Measurements from ENCODE around the gene TTC7B. TPM values are rescaled to one million over a fixed set of nuclear protein-coding genes. Genes with fewer than 3 reads are reported as not detected.

The TTC7B gene
- total RNA-seq, 2 experiments from 2014 or later: 4.9 to 8.3 TPM

DNA sequence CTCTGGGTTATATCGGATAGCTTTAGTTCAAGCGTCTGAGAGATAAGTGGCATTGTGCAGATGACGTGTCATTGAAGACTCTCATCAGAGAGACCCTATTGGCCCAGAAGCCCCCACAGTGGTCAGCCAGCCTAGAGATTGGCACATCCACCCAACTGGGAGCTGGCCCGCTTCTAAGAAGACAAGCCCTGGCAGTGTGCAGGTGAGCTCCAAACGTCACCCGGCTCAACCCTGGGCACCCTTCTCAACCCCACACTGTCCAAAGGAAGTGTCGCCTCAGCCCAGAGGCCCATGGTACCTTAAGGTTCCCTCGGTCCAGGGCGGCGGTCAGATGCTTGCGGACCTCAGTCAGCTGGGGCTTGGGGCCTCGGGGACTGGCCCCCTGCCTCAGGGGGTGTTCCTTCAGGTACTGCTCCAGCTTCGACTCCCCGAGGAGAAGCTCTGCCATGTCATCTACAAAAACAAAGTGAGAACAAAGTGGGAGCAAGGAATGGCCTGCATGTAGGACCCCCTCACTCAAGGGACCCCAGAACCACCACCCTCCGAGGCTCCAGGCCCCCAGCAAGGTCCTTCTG, 30.3 kb downstream of the TTC7B start:
- CTCF ChIA-PET: interaction anchor here (0.6 kb wide), 1 partner anchor 979 kb away, joined by 4 read pairs; no protein-coding TSS in a partner anchor
- Mint-ChIP-seq H3K9me3 (ENCODE audit: low read depth) (no peaks in the 10 kb centered on the region), H3K36me3 (no peaks in the 10 kb centered on the region), H3K27ac (no peak overlapping the region), H3K4me3 (no peak overlapping the region), H3K4me1 (no peaks in the 10 kb centered on the region), H3K27me3 (no peaks in the 10 kb centered on the region)
- no peak for ATAC-seq
- DNase-seq: no peak

DNA sequence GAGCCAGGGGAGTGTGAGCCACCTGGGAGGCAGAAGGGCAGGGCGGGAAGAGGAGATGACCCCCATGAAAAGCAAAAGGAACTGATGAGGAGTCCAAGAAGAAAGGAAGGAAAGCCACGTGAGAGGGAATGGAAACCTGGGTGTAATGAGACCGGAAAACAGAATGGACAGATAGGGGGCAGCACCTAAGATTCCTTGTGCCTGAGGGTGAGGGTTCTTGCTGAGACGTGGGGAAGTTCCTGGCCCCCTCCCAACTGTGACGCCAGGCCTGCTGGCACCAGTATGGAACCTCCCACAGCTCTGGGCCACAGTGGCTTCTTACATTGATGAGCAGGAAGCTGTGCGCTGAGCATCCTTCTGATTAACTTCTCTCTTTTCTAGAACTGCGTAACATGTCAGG, 30.8 kb downstream of the TTC7B start:
- DNase-seq: no peak
- ATAC-seq: no peak
- Mint-ChIP-seq H3K4me1 (no peaks in the 10 kb centered on the region), H3K27ac (no peak overlapping the region), H3K27me3 (no peaks in the 10 kb centered on the region), H3K36me3 (no peaks in the 10 kb centered on the region), H3K4me3 (no peak overlapping the region), H3K9me3 (ENCODE audit: low read depth) (no peaks in the 10 kb centered on the region)
- CTCF ChIA-PET: no interaction called here

DNA sequence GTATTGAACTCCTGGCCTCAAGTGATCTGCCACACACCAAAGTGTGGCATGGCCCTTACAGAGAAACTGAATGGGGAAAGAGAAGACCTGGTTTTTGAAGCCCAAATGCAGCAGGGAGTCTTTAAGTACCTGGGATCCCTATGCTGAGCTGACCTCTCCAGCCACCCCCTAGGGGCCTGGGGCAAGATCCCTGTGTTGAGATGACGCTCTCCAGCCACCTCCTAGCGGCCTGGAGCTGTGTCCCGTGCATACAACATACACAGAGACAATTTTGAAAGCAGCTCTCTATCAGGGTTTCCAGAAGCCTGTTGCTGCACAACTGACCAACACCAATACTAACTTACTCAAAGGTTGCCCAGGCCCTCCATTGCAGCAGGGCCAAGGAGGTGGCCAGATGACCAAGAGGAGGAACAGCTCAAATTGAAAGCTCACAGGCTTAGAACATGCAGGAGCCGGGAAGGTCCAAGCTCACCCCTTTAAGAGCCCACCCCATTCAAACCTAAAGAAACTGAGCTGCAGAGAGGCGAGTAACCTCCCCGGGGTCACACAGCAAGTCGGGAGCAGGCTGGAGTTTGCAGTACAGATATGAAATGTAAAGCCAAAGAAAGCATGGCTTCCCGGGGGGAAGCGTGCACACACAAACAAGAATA, 31.5 kb downstream of the TTC7B start:
- ATAC-seq (no peak), DNase-seq (no peak)
- Mint-ChIP-seq H3K9me3 (ENCODE audit: low read depth) (no peaks in the 10 kb centered on the region), H3K4me3 (no peak overlapping the region), H3K27me3 (no peaks in the 10 kb centered on the region), H3K36me3 (no peaks in the 10 kb centered on the region), H3K4me1 (no peaks in the 10 kb centered on the region), H3K27ac (no peak overlapping the region)
- CTCF ChIA-PET: no interaction called here

DNA sequence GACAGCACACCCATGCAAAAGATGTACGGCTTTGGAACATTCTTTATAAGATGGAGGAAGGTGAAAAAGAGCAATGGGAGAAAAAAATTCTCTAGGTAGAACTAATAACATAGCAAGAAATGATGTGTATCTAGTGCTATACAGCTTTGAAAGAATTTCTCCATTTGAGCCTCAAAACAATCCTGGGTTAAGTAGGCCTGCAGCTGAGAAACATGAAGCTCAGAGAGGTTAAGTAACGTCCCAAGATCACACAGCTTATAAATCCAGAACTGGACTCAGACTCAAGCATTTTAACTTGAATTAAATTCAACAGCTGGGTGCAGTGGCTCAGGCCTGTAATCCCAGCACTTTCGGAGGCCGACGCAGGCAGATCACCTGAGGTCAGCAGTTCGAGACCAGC, 32.9 kb downstream of the TTC7B start:
- DNase-seq (no peak), ATAC-seq (no peak)
- Mint-ChIP-seq H3K27ac (no peak overlapping the region), H3K9me3 (ENCODE audit: low read depth) (no peaks in the 10 kb centered on the region), H3K27me3 (no peaks in the 10 kb centered on the region), H3K36me3 (no peaks in the 10 kb centered on the region), H3K4me1 (no peaks in the 10 kb centered on the region), H3K4me3 (no peak overlapping the region)
- CTCF ChIA-PET: interaction anchor here (0.8 kb wide), 1 partner anchor 26 kb away, joined by 3 read pairs; no protein-coding TSS in a partner anchor

DNA sequence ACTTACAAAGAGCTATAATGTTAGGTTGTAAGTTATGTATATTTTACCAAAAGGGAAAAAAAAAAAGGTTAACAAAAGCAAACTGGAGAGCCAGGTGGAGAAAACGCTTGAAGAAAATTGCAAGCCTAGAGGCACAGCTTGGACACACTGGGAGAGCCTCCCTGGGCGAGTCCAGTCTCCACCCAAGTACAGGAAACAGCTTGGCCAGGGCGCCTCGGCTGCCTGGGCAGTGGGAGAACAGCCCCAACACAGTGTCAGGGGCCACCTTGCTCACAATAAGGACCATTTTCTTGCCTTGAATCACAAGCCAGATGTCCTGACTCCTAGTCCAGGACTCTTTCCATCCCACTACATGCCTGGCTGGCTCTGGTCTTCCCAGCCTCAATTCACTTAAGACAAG, 33.3 kb downstream of the TTC7B start:
- Mint-ChIP-seq H3K4me3 (no peak overlapping the region), H3K27me3 (no peaks in the 10 kb centered on the region), H3K4me1 (no peaks in the 10 kb centered on the region), H3K27ac (no peak overlapping the region), H3K36me3 (no peaks in the 10 kb centered on the region), H3K9me3 (ENCODE audit: low read depth) (no peaks in the 10 kb centered on the region)
- ATAC-seq (no peak), DNase-seq (no peak)
- CTCF ChIA-PET: interaction anchor here (0.8 kb wide), 1 partner anchor 26 kb away, joined by 3 read pairs; no protein-coding TSS in a partner anchor

DNA sequence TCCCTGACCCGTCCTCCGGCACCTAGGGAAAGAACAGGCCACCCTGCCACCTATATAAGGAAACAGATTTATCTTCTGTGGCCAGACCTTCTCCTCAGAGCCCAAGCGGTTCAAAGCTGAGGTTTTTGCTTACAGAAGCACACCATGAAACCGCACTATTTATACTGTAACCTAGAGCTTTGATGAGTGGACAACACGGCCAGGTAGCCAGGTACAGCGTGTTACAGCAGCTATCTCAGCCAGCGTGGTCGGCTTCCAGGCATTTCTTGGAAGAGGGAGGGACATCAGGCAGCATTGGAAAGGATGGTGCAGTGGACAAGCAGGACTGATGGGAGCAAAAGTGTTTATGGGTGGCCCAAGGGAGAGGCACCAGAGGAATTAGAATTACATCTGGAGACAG, 34.4 kb downstream of the TTC7B start:
- no peak for DNase-seq
- H3K36me3 Mint-ChIP-seq: no peaks in the 10 kb centered on the region
- CTCF ChIA-PET: no interaction called here

DNA sequence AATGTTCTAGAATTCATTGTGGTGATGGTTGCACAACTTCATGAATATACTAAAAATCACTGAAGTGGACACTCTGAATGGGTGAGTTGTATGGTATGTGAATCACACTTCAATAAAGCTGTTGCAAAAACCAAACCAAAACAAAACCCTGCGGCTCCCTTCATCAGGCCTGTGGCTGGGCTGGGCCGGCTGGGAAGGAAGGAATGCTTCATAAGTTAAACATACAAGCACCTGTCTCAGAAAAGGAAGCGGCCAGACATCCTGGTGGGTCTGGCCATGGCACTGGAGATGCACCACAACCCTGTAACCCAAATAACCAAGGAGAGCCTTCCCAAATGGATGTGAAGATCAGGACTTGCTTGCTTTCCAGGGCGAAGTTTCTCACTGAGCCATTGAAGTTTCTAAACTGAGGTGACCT, 34.9 kb downstream of the TTC7B start:
- H3K36me3 Mint-ChIP-seq: no peaks in the 10 kb centered on the region
- H3K27ac Mint-ChIP-seq: no peak overlapping the region
- CTCF ChIA-PET: no interaction called here
- DNase-seq (no peak), ATAC-seq (no peak)
- no peaks in the 10 kb centered on the region for H3K27me3 Mint-ChIP-seq
- no peaks in the 10 kb centered on the region for H3K4me1 Mint-ChIP-seq
- H3K9me3 Mint-ChIP-seq (ENCODE audit: low read depth): no peaks in the 10 kb centered on the region
- no peak overlapping the region for H3K4me3 Mint-ChIP-seq

More for the DNA sequence above, 34.4 kb downstream of the TTC7B start:
- H3K4me1 Mint-ChIP-seq: no peaks in the 10 kb centered on the region
- H3K27ac Mint-ChIP-seq: no peak overlapping the region
- no peaks in the 10 kb centered on the region for H3K9me3 Mint-ChIP-seq (ENCODE audit: low read depth)
- no peaks in the 10 kb centered on the region for H3K27me3 Mint-ChIP-seq
- no peak overlapping the region for H3K4me3 Mint-ChIP-seq
- no peak for ATAC-seq

DNA sequence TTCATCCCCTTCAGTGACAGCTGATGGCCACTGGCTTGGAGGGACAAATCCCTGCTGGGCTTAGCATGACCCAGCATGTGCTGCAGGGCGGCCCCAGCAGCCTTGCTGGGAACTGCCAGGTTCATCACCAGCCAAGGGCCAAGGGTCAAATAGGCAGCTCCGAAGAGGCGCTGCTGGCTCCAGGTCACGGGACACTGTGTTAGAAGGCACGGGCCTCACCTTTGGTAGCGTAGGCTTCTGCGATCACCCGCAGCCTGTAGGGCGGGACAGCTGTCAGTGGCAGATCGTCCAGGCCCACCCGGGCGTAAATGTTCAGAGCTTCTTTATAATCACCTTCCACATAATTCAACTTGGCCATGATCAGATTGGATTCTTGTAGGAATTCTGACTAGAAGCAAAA, 35.7 kb downstream of the TTC7B start:
- CTCF ChIA-PET: no interaction called here

DNA sequence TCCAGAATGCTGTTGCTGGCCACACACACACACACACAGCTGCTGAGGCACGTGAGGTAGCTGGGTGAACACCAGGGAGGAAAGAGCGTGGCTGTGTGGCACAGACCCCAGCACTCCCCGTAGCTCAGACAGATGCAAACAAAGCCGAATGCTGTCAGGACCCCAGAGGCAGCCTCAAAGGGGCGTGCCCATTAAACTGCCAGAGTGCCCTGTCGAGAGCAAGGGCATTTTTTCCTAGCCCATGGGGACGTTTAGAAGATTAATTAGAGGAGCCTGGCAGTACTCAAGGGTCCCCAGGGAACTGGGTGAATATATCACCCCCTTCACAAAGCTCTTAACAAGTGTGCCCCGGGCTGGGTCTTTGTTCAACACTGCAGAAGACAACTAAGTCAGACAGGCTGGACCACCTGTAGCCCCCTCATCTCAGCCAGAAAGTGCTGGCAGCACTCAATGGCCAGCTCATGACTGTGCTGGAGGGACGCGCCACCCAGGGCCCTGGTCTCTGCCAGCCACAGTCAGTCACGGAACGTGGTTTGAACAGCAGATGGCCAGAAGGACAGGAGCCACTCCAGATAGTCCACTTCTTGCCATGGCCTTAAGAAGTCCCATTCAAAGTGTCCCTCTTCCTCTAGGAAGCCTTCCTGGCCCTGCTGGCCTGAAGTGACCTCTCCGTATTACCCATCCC, 37.5 kb downstream of the TTC7B start:
- no peak for ATAC-seq
- no peaks in the 10 kb centered on the region for H3K36me3 Mint-ChIP-seq

More for the DNA sequence above, 35.7 kb downstream of the TTC7B start:
- Mint-ChIP-seq H3K27ac (no peak overlapping the region), H3K4me1 (no peaks in the 10 kb centered on the region), H3K27me3 (no peaks in the 10 kb centered on the region), H3K4me3 (no peak overlapping the region), H3K9me3 (ENCODE audit: low read depth) (no peaks in the 10 kb centered on the region), H3K36me3 (no peaks in the 10 kb centered on the region)
- no peak for ATAC-seq
- no peak for DNase-seq

DNA sequence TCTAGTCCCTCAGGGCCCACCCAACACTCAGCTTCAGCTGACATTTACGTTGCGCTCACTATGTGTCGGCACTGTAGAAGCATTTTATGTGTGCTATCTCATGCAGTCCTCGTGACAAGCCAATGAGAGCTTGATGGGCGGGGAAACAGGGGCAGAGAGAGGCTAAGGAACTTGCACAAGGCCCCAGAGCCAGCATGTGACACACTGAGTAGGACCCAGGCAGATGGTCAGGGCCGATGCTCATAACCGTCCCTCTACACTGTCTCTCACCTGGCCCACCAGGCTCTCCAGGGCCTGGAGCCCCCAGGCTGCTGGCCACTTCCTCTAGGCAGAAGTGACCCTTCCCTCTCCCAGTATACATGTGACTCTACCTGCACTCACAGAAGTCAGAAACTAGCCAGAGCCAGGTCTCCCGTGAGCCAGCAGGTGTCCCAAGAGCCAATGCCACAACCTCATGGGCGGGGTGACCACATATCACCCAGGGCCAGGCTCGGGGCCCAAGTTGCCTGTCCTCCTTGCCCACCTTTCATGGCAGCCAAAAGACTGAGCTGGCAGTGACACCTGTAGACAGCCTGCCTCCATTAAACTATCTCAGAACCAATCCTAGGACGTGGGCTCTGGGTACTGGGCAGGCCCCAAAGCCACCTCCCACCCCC, 38.3 kb downstream of the TTC7B start:
- H3K36me3 Mint-ChIP-seq: no peaks in the 10 kb centered on the region
- DNase-seq (no peak), ATAC-seq (no peak)
- H3K27ac Mint-ChIP-seq: no peak overlapping the region
- H3K4me3 Mint-ChIP-seq: no peak overlapping the region
- H3K27me3 Mint-ChIP-seq: no peaks in the 10 kb centered on the region
- no peaks in the 10 kb centered on the region for H3K4me1 Mint-ChIP-seq
- CTCF ChIA-PET: interaction anchor here (2.4 kb wide), 1 partner anchor 20 kb away, joined by 7 read pairs; no protein-coding TSS in a partner anchor
- H3K9me3 Mint-ChIP-seq (ENCODE audit: low read depth): no peaks in the 10 kb centered on the region

More for the DNA sequence above, 37.5 kb downstream of the TTC7B start:
- H3K27ac Mint-ChIP-seq: no peak overlapping the region
- no peak for DNase-seq
- CTCF ChIA-PET: interaction anchor here (2.4 kb wide), 1 partner anchor 20 kb away, joined by 7 read pairs; no protein-coding TSS in a partner anchor
- H3K4me1 Mint-ChIP-seq: no peaks in the 10 kb centered on the region
- H3K9me3 Mint-ChIP-seq (ENCODE audit: low read depth): no peaks in the 10 kb centered on the region
- H3K27me3 Mint-ChIP-seq: no peaks in the 10 kb centered on the region
- H3K4me3 Mint-ChIP-seq: no peak overlapping the region

DNA sequence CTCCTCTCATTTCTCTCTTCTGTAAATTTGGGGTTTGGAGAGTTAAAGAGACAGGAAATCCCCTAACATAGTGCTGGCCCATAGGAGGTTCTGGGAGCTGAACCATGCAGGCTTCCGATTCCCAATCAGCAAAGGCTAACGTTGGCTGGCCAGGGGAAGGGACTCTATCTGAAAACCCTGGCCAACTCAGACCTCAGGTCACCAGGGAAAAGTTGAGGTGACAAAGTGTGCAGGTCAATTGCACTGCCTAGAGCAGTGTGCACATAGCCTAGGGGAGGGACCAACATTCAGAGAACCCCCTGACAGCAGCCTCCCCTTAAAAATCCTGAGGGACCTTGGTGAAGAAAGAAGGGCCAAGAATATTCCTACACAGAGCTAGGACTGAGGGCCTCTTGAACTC, 38.9 kb downstream of the TTC7B start:
- Mint-ChIP-seq H3K27ac (no peak overlapping the region), H3K9me3 (ENCODE audit: low read depth) (no peaks in the 10 kb centered on the region), H3K4me3 (no peak overlapping the region), H3K36me3 (no peaks in the 10 kb centered on the region), H3K27me3 (no peaks in the 10 kb centered on the region), H3K4me1 (no peaks in the 10 kb centered on the region)
- no peak for ATAC-seq
- no peak for DNase-seq
- CTCF ChIA-PET: interaction anchor here (2.4 kb wide), 1 partner anchor 19 kb away, joined by 7 read pairs; no protein-coding TSS in a partner anchor

DNA sequence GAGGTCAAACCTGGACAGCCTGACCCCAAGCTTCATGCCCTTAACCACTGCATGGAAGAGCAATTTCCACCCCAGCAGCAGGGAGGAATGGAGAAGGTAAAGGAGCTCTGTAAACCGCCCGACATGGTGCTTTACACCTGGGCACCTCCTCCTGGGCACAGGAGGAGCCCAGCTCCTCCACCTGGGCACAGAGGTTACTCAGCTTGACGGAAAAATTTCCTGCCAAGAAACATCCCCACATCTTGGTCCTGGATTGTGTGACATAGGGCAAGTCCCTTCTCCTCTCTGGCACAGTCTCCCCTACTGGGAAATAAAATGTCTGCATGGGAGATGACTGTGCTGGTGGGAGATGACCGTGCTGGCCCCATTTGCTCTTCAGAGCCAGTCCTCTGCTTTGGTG, 40.8 kb downstream of the TTC7B start:
- CTCF ChIA-PET: interaction anchor here (1.0 kb wide), 1 partner anchor 16 kb away, joined by 6 read pairs; no protein-coding TSS in a partner anchor
- Mint-ChIP-seq H3K9me3 (ENCODE audit: low read depth) (no peaks in the 10 kb centered on the region), H3K27ac (no peak overlapping the region), H3K36me3 (no peaks in the 10 kb centered on the region), H3K27me3 (no peaks in the 10 kb centered on the region), H3K4me1 (no peaks in the 10 kb centered on the region), H3K4me3 (no peak overlapping the region)
- ATAC-seq (no peak), DNase-seq (no peak)

DNA sequence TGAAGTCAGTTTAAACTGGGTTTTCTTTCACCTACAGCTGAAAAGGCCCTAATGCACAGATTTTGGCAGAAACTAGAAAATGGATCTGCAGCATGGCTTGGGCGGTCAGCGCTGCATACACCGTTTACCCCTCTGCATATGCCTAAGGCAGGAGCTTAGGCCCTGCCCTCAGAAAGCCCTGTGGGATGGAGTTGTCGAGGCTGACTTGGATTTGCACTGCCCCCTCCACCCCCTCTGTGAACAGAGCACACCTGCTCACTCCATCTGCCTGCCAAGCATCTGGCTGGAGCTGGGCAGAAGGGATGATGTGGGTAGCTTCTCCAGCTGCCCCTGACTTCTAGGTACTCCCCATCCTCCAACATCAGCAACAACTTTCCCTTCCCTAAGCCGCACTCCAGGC, 41.9 kb downstream of the TTC7B start:
- Mint-ChIP-seq H3K27me3 (no peaks in the 10 kb centered on the region), H3K27ac (no peak overlapping the region), H3K4me3 (no peak overlapping the region), H3K36me3 (no peaks in the 10 kb centered on the region), H3K4me1 (no peaks in the 10 kb centered on the region), H3K9me3 (ENCODE audit: low read depth) (no peaks in the 10 kb centered on the region)
- DNase-seq: no peak
- CTCF ChIA-PET: no interaction called here
- ATAC-seq: no peak

Data from activated CD8-positive, alpha-beta memory T cell treated with anti-CD3 and anti-CD28 coated beads, Interleukin-2, amount 10 ng/mL, durations not matched to agents 7 days and 5 days (primary cell).